IMR-90 (cell line): ENCODE data around the gene SARDH. TPM values are rescaled to one million over a fixed set of nuclear protein-coding genes. Genes with fewer than 3 reads are reported as not detected.
"Not testable (repeated sequence)": the region's sequence is repeated elsewhere in the genome, so short reads cannot be mapped to it uniquely, and the experiment has no call there.

Source experiments
- ATAC-seq: fragments of 200-7000 bp; cut with Tn5 transposase; 2 replicates; pipeline ENCODE4 v1.9.1; 2020; ENCODE audit warnings: low read depth, mild to moderate bottlenecking, moderate library complexity
- BruUV-seq: library from RNA; stranded (reverse); fragments of 400-500 nt; replicated peaks from 2 replicates; lab custom pipeline; 2021; lab: Mats Ljungman, UMichigan
- CTCF ChIA-PET: fragments of 300-600 bp; formaldehyde crosslinking; extraction: SDS; loops from one replicate; lab custom pipeline; 2021; ENCODE audit warnings: antibody characterized with exemption; lab: Yijun Ruan, JAX
- POLR2A ChIA-PET: fragments of 300-600 bp; sonication (Branson Sonifier 250); formaldehyde crosslinking; loops from one replicate; lab custom pipeline; 2022; ENCODE audit warnings: antibody characterized with exemption; ENCODE audit not compliant: unreplicated experiment; lab: Charles Lee
- DNase-seq: peaks from one replicate; pipeline ENCODE4 v3.0.0; 2013
- H2AFZ ChIP-seq: replicated peaks from 2 replicates; pipeline ENCODE3; 2013; ENCODE audit warnings: low read length, mild to moderate bottlenecking; ENCODE audit not compliant: poor library complexity
- H2AK5ac ChIP-seq: 2 replicates; pipeline ENCODE4 v1.6.1; 2013; ENCODE audit warnings: low read depth, low read length, inconsistent platforms
- H2AK9ac ChIP-seq: replicated peaks from 2 replicates; pipeline ENCODE3; 2013; ENCODE audit warnings: mild to moderate bottlenecking, low read depth, low read length, moderate library complexity; ENCODE audit not compliant: poor library complexity
- H2BK120ac ChIP-seq: 2 replicates; pipeline ENCODE4 v1.6.1; 2013; ENCODE audit warnings: low read depth, low read length, inconsistent platforms
- H2BK15ac ChIP-seq: 3 replicates; pipeline ENCODE4 v1.6.1; 2013; ENCODE audit warnings: low read depth, low read length, inconsistent platforms
- H2BK20ac ChIP-seq: 2 replicates; pipeline ENCODE4 v1.6.1; 2013; ENCODE audit warnings: low read depth, mild to moderate bottlenecking, inconsistent platforms, low read length, moderate library complexity
- H2BK5ac ChIP-seq: 2 replicates; pipeline ENCODE4 v1.6.1; 2013; ENCODE audit warnings: mild to moderate bottlenecking, low read depth, low read length, inconsistent platforms; ENCODE audit not compliant: poor library complexity, severe bottlenecking
- H3K14ac ChIP-seq: replicated peaks from 2 replicates; pipeline ENCODE4 v1.6.1; 2013; ENCODE audit warnings: low read depth, low read length, inconsistent platforms
- H3K18ac ChIP-seq: 2 replicates; pipeline ENCODE4 v1.6.1; 2013; ENCODE audit warnings: low read depth, low read length, control low read depth
- H3K23ac ChIP-seq: 2 replicates; pipeline ENCODE4 v1.6.1; 2013; ENCODE audit warnings: low read depth, low read length, inconsistent platforms
- H3K27ac ChIP-seq: 2 replicates; pipeline ENCODE4 v1.5.1; 2013; ENCODE audit warnings: mild to moderate bottlenecking, control low read depth, low read length; ENCODE audit not compliant: insufficient read depth
- H3K27me3 ChIP-seq: 2 replicates; pipeline ENCODE4 v1.6.1; 2013; ENCODE audit warnings: low read length; ENCODE audit not compliant: control insufficient read depth, insufficient read depth
- H3K36me3 ChIP-seq: 2 replicates; pipeline ENCODE4 v1.6.1; 2013; ENCODE audit warnings: low read length, mixed read lengths; ENCODE audit not compliant: control insufficient read depth, insufficient read depth
- H3K4ac ChIP-seq: 2 replicates; pipeline ENCODE4 v1.6.1; 2013; ENCODE audit warnings: low read depth, low read length, inconsistent platforms
- H3K4me1 ChIP-seq: 2 replicates; pipeline ENCODE4 v1.6.1; 2013; ENCODE audit warnings: low read length, mixed read lengths; ENCODE audit not compliant: control insufficient read depth, insufficient read depth
- H3K4me2 ChIP-seq: 2 replicates; pipeline ENCODE4 v1.6.1; 2013; ENCODE audit warnings: low read depth, mild to moderate bottlenecking, control low read depth, low read length, moderate library complexity
- H3K4me3 ChIP-seq: 2 replicates; pipeline ENCODE4 v1.5.1; 2013; ENCODE audit warnings: low read depth, mild to moderate bottlenecking, control low read depth, low read length, moderate library complexity; ENCODE audit not compliant: insufficient read depth
- H3K56ac ChIP-seq: 2 replicates; pipeline ENCODE4 v1.6.1; 2013; ENCODE audit warnings: low read length, inconsistent platforms; ENCODE audit not compliant: insufficient read depth; ENCODE audit errors: extremely low read depth
- H3K79me1 ChIP-seq, 2 experiments: 2 replicates each; pipeline ENCODE4 v1.6.1; 2013; ENCODE audit warnings: low read length in 2 of 2, inconsistent platforms in 1 of 2, low read depth in 1 of 2
- H3K9ac ChIP-seq: 2 replicates; pipeline ENCODE4 v1.6.1; 2013; ENCODE audit warnings: low read depth, low read length, control low read depth
- H3K9me1 ChIP-seq: 2 replicates; pipeline ENCODE4 v1.6.1; 2013; ENCODE audit warnings: low read length, inconsistent platforms; ENCODE audit not compliant: insufficient read depth
- H3K9me3 ChIP-seq: 2 replicates; pipeline ENCODE4 v1.6.1; 2013; ENCODE audit warnings: low read length; ENCODE audit not compliant: control insufficient read depth, insufficient read depth
- H4K20me1 ChIP-seq: 2 replicates; pipeline ENCODE4 v1.6.1; 2013; ENCODE audit warnings: low read length, inconsistent platforms; ENCODE audit not compliant: insufficient read depth
- H4K5ac ChIP-seq: 2 replicates; pipeline ENCODE4 v1.6.1; 2013; ENCODE audit warnings: mild to moderate bottlenecking, low read depth, low read length, control low read depth
- H4K8ac ChIP-seq, 2 experiments: 2 replicates each; pipeline ENCODE4 v1.6.1; 2013; ENCODE audit warnings: low read depth in 2 of 2, low read length in 2 of 2, control low read depth in 1 of 2, inconsistent platforms in 1 of 2
- H4K91ac ChIP-seq: 2 replicates; pipeline ENCODE4 v1.6.1; 2013; ENCODE audit warnings: low read depth, low read length, inconsistent platforms; ENCODE audit not compliant: insufficient read depth
- RFX5 ChIP-seq: IDR thresholded peaks from 2 replicates; pipeline ENCODE4 v1.8.0; 2012; ENCODE audit warnings: low read depth, mild to moderate bottlenecking, low read length, moderate library complexity
- dilution Hi-C: fragments of 300-500 bp; cut with HindIII; formaldehyde crosslinking; loops from one replicate; pipeline ENCODE4 v1.14.3; 2018; ENCODE audit warnings: low sequenced_read_pairs; ENCODE audit not compliant: unreplicated experiment
- in situ Hi-C: fragments of 300-500 bp; cut with MboI; formaldehyde crosslinking; loops from 3 replicates; pipeline ENCODE4 v1.14.3; 2019; ENCODE audit warnings: low sequenced_read_pairs, inconsistent platforms, mixed read lengths
- intact Hi-C: fragments of 100-400 bp; cut with micrococcal nuclease; formaldehyde crosslinking; loops from 2 replicates; pipeline ENCODE4 v1.10.0; 2022
- polyA plus RNA-seq, 3 experiments: library from polyadenylated mRNA; depleted of rRNA; stranded (reverse); fragments of >200 nt; gene quantifications; 2 replicates each; pipeline ENCODE4 v1.2.3, GENCODE V29; 2012; ENCODE audit warnings: low replicate concordance in 1 of 3
- total RNA-seq: library from RNA; depleted of rRNA; stranded (reverse); fragments of >200 nt; gene quantifications from 2 replicates; pipeline ENCODE4 v1.2.3, GENCODE V29; 2012

Gene SARDH
- total and polyA plus RNA-seq, 2 of the 4 experiments (the other 2 are of a cell fraction) = 5.0 to 7.5 TPM

DNA sequence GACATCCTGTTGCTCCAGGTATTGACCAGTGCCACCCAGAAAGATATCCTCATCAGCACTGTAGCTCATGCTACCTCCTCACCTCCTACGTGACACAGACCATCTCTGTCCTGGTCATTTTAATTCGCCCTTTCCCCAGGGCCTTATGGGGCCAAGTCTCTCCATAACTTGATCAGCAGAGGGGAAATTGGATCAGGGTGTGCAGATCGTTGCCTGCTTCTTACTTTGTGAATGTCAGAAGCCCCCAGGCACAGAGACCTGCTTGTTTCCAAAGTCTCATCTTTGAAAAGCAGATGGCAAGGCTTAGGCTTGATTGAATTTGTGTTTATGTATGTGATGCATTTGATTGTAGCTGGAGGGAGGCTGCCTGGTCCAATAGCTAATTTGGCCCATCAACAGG lies 110.8 kb downstream of the SARDH start (continued):
- TF ChIP-seq RFX5 = no peak

DNA sequence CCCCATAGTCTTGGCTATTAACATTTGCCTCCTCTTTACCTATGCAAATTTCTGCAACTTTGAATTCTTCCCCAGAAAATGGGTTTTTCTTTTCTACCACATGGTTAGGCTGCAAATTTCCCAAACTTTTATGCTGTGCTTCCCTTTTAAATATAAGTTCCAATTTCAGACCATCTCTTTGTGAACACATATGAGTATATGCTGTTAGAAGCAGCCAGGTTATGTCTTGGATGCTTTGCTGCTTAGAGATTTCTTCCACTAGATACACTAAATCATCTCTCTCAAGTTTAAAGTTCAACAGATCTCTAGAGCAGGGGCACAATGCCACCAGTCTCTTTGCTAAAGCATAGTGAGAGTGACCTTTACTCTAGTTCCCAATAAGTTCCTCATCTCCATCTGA lies 112.1 kb downstream of the SARDH start:
- H3K9me1 ChIP-seq, H3K79me1 ChIP-seq, BruUV-seq, H4K5ac ChIP-seq, H2AK5ac ChIP-seq, H3K27ac ChIP-seq, H2BK120ac ChIP-seq, H2AK9ac ChIP-seq, H3K36me3 ChIP-seq, H2BK5ac ChIP-seq, H2AFZ ChIP-seq, H3K4me1 ChIP-seq, H4K91ac ChIP-seq, H4K20me1 ChIP-seq, H4K8ac ChIP-seq, H3K23ac ChIP-seq, H2BK20ac ChIP-seq, intact Hi-C loops, H3K56ac ChIP-seq, ATAC-seq, H3K9ac ChIP-seq, DNase-seq, H3K14ac ChIP-seq, POLR2A ChIA-PET, dilution Hi-C loops, H3K4me3 ChIP-seq, H2BK15ac ChIP-seq, in situ Hi-C loops, H3K4ac ChIP-seq, H3K9me3 ChIP-seq, H3K18ac ChIP-seq, CTCF ChIA-PET, H3K4me2 ChIP-seq: not testable (repeated sequence)
- H3K27me3 ChIP-seq = peaks cover 21% of the 10 kb centered on the region
